Measurements from ENCODE around the gene ANKRD50. TPM values are rescaled to one million over a fixed set of nuclear protein-coding genes. Genes with fewer than 3 reads are reported as not detected.

ANKRD50 gene
- total RNA-seq, 1 donor from 2014 or later = 14.6 TPM

DNA sequence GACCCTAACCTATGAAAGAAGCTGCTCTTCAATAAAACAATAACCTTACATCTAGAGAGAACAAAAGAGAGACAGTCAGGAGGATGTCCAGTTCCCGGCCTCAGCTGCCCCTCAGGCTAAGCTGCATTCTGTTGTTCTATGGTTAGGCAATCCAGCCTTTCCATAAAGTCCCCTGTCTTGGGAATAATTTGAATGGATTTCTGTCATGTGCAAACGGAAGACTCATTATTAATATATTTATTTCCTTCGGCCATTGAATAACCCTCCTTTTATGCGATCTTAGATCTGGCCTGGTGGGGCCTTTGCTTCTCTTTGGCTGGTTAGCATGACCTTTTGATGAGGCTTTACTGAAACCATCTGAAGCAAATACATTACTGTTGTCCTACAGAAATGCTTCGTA is 80.1 kb downstream of the ANKRD50 start:
- H3K27me3 ChIP-seq (ENCODE audit: control insufficient read depth, insufficient read depth, low read length) = no peaks in the 10 kb centered on the region
- H3K36me3 ChIP-seq (ENCODE audit: control insufficient read depth, insufficient read depth, low read length) = no peaks in the 10 kb centered on the region
- no peak overlapping the region for H3K4me3 ChIP-seq (ENCODE audit: low read depth, low read length)
- TF ChIP-seq CTCF (IDR thresholded peaks at IDR 0.05; ENCODE audit: insufficient read depth, low read length, poor library complexity, severe bottlenecking) = no peak
- DNase-seq (ENCODE audit: low read depth) = no peak

DNA sequence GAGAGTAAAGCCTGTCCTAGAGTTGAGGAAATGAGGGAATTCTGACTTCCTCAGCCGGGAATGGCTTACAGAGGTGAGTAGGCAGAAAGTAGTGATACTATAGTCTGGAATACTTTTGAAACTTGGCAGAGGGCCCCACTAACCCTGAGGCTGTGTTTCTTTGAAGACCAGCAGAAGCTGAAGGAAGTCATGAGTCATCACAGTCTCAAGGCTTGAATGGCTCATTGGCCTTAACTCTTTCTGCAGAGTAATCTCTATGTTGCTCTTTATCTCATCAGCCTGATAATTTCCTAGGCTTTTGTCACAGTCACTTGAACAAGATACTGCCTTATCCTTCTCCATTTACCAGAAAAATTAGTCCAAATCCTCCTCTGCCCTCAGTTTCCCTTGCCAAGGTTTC is 80.8 kb downstream of the ANKRD50 start:
- TF ChIP-seq CTCF (IDR thresholded peaks at IDR 0.05; ENCODE audit: insufficient read depth, low read length, poor library complexity, severe bottlenecking) = no peak
- H3K4me3 ChIP-seq (ENCODE audit: low read depth, low read length) = no peak overlapping the region
- DNase-seq (ENCODE audit: low read depth) = peak; percentile 96
- no peaks in the 10 kb centered on the region for H3K36me3 ChIP-seq (ENCODE audit: control insufficient read depth, insufficient read depth, low read length)
- H3K27me3 ChIP-seq (ENCODE audit: control insufficient read depth, insufficient read depth, low read length) = no peaks in the 10 kb centered on the region

- DNase-seq (ENCODE audit: low read depth) = no peak
- Histone ChIP-seq H3K27me3 (ENCODE audit: control insufficient read depth, insufficient read depth, low read length) (no peaks in the 10 kb centered on the region), H3K36me3 (ENCODE audit: control insufficient read depth, insufficient read depth, low read length) (no peaks in the 10 kb centered on the region), H3K4me3 (ENCODE audit: low read depth, low read length) (no peak overlapping the region)
- no peak for TF ChIP-seq CTCF (IDR thresholded peaks at IDR 0.05; ENCODE audit: insufficient read depth, low read length, poor library complexity, severe bottlenecking)
Observed at GRCh38 chr4:124629681-124630080, 82.9 kb downstream of the ANKRD50 start.
